Panc1 (cell line): ENCODE measurements around the gene AGBL1. TPM values are rescaled to one million over a fixed set of nuclear protein-coding genes. Genes with fewer than 3 reads are reported as not detected.

Source experiments
- ATAC-seq: fragments of 200-7000 bp; cut with Tn5 transposase; 2 replicates; pipeline ENCODE4 v1.9.1; 2020; ENCODE audit warnings: mild to moderate bottlenecking, moderate library complexity
- BruUV-seq: library from RNA; stranded (reverse); fragments of 400-500 nt; replicated peaks from 2 replicates; lab custom pipeline; 2021; lab: Mats Ljungman, UMichigan
- CTCF ChIA-PET: fragments of 300-600 bp; sonication (Branson Sonifier 250); formaldehyde crosslinking; loops from one replicate; lab custom pipeline; 2022; ENCODE audit warnings: antibody characterized with exemption; lab: Charles Lee
- POLR2A ChIA-PET: fragments of 300-600 bp; sonication (Branson Sonifier 250); formaldehyde crosslinking; loops from one replicate; lab custom pipeline; 2022; ENCODE audit warnings: antibody characterized with exemption; lab: Charles Lee
- DNase-seq: peaks from one replicate; pipeline ENCODE4 v3.0.0-alpha.2; 2010; ENCODE audit warnings: low read depth, low spot score
- H3K27ac ChIP-seq: 2 replicates; pipeline ENCODE4 v1.5.1; 2011; ENCODE audit warnings: mild to moderate bottlenecking, low read length, inconsistent platforms
- H3K27me3 ChIP-seq: fragments of 200-500 bp; sonication (Bioruptor generic); 2 replicates; pipeline ENCODE4 v1.6.0; 2014; ENCODE audit warnings: low read length, inconsistent platforms; ENCODE audit not compliant: control insufficient read depth, insufficient read depth
- H3K36me3 ChIP-seq: fragments of 200-500 bp; sonication (Bioruptor generic); 2 replicates; pipeline ENCODE4 v1.5.1; 2014; ENCODE audit warnings: inconsistent platforms, mild to moderate bottlenecking, low read length, moderate library complexity; ENCODE audit not compliant: control insufficient read depth, insufficient read depth
- H3K4me1 ChIP-seq: 2 replicates; pipeline ENCODE4 v1.5.1; 2011; ENCODE audit warnings: inconsistent platforms, mild to moderate bottlenecking, low read length, moderate library complexity; ENCODE audit not compliant: control insufficient read depth, insufficient read depth
- H3K4me3 ChIP-seq, 2 experiments: 2 replicates each; pipeline ENCODE4 v1.5.1; 2011 to 2012; ENCODE audit warnings: low read depth in 2 of 2, low read length in 2 of 2, mild to moderate bottlenecking in 2 of 2, inconsistent platforms in 1 of 2, moderate library complexity in 1 of 2
- H3K9me3 ChIP-seq: fragments of 200-500 bp; sonication (Bioruptor generic); 2 replicates; pipeline ENCODE4 v1.5.1; 2014; ENCODE audit warnings: low read depth, mild to moderate bottlenecking, inconsistent platforms, low read length, moderate library complexity; ENCODE audit not compliant: control insufficient read depth, insufficient read depth
- POLR2AphosphoS5 ChIP-seq: IDR thresholded peaks from 2 replicates; pipeline ENCODE4 v1.6.1; 2012; ENCODE audit warnings: mild to moderate bottlenecking, low read depth, low read length, moderate library complexity
- SIN3A ChIP-seq: IDR thresholded peaks from 2 replicates; pipeline ENCODE4 v1.6.1; 2012; ENCODE audit warnings: low read depth, mild to moderate bottlenecking, low read length, moderate library complexity, borderline replicate concordance; ENCODE audit not compliant: insufficient read depth
- TCF7L2 ChIP-seq: IDR thresholded peaks from 2 replicates; pipeline ENCODE4 v1.6.1; 2011; ENCODE audit warnings: mild to moderate bottlenecking, low read depth, low read length, inconsistent platforms
- in situ Hi-C: cut with HindIII; loops from 2 replicates; pipeline ENCODE4 v1.10.0; 2016; ENCODE audit warnings: low sequenced_read_pairs, low pct_unique_long_range_greater_than_20kb
- intact Hi-C: fragments of 100-400 bp; cut with micrococcal nuclease; formaldehyde crosslinking; loops from one replicate; pipeline ENCODE4 v1.10.0; 2022; ENCODE audit not compliant: unreplicated experiment
- total RNA-seq: library from RNA; stranded (reverse); gene quantifications from one replicate; pipeline ENCODE4 v1.2.1, GENCODE V29; 2021; ENCODE audit not compliant: unreplicated experiment
- TF ChIP-seq, protein P1 (sequence below), 2 experiments: IDR thresholded peaks; 2 replicates each; pipeline ENCODE4 v1.6.1; 2011 to 2012; ENCODE audit warnings: low read depth in 2 of 2, control low read depth in 1 of 2, low read length in 1 of 2, mild to moderate bottlenecking in 1 of 2, moderate library complexity in 1 of 2; ENCODE audit not compliant: insufficient read depth in 1 of 2
- TF ChIP-seq, protein P2 (sequence below): fragments of 450-650 bp; IDR thresholded peaks from 2 replicates; pipeline ENCODE4 v1.5.1; 2017; ENCODE audit warnings: mild to moderate bottlenecking

AGBL1 gene
- total RNA-seq, 1 experiment from 2014 or later = not detected

DNA sequence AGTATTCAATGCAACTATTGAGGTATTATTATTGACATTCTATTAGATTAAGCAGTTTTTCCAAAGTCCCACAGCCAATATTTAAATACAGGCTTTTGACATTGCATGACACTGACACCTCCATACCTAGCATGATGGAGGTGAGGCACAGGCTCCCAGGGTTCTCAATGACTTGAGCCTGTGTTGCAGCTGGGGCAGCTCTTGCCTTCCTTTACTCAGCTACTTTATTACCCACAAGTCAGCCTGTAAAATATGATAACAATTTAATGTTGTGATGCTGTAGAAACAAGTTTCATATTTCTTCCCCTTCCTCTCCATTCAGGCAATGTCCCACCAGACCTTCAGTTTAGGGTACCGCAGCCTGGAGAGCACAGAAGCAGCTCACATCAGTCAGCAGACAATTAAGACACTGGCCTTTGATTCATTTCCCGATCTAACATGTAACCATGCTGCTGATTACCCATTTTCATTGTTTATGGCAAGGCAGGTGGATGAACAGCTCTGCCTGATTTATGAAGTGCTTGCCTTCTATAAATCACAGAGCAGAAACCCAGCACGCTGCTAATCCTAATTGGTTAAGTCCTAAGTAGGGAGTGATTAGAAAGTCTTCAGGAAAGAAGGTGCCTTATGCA is 826.1 kb downstream of the AGBL1 start:
- Histone ChIP-seq H3K27me3 (no peaks in the 10 kb centered on the region), H3K4me1 (no peaks in the 10 kb centered on the region), H3K36me3 (no peaks in the 10 kb centered on the region), H3K4me3 (no peak overlapping the region), H3K9me3 (no peaks in the 10 kb centered on the region), H3K27ac (no peak overlapping the region)
- in situ Hi-C loops = no loop called here
- ChIA-PET CTCF (no interaction called here), POLR2A (interaction anchor here (0.7 kb wide), 1 partner anchor 22 kb away, joined by 3 read pairs; no protein-coding TSS in a partner anchor)
- TF ChIP-seq POLR2AphosphoS5 (no peak), TCF7L2 (no peak)
- TF ChIP-seq, protein P1, sequence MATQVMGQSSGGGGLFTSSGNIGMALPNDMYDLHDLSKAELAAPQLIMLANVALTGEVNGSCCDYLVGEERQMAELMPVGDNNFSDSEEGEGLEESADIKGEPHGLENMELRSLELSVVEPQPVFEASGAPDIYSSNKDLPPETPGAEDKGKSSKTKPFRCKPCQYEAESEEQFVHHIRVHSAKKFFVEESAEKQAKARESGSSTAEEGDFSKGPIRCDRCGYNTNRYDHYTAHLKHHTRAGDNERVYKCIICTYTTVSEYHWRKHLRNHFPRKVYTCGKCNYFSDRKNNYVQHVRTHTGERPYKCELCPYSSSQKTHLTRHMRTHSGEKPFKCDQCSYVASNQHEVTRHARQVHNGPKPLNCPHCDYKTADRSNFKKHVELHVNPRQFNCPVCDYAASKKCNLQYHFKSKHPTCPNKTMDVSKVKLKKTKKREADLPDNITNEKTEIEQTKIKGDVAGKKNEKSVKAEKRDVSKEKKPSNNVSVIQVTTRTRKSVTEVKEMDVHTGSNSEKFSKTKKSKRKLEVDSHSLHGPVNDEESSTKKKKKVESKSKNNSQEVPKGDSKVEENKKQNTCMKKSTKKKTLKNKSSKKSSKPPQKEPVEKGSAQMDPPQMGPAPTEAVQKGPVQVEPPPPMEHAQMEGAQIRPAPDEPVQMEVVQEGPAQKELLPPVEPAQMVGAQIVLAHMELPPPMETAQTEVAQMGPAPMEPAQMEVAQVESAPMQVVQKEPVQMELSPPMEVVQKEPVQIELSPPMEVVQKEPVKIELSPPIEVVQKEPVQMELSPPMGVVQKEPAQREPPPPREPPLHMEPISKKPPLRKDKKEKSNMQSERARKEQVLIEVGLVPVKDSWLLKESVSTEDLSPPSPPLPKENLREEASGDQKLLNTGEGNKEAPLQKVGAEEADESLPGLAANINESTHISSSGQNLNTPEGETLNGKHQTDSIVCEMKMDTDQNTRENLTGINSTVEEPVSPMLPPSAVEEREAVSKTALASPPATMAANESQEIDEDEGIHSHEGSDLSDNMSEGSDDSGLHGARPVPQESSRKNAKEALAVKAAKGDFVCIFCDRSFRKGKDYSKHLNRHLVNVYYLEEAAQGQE (IDR thresholded peaks at IDR 0.05; ENCODE audit: insufficient read depth in 1 of 2, low read depth in 2 of 2, low read length in 1 of 2) = no peak
- intact Hi-C loops = no loop called here
- no peak for DNase-seq
- ATAC-seq = no peak
- BruUV-seq = no TSS peak

DNA sequence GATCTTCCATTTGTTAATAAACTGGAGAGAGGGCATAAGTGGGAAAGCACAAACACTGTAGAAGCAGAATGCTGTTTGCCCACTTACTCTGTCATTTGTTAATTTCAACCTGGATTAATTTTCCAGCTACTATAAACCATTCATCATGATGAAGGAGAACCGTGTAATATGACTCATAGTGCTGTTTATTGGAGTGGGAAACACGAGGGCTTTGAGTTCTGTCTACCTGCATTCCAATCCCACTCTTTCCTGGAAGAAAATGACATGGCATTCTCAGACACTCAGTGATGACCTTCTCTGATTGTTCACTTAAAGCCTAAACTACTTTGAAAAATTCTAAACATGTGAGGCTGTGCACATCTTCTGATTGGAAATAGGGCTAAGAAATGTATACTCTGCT is 826.7 kb downstream of the AGBL1 start:
- ATAC-seq (no peak), DNase-seq (no peak)
- TF ChIP-seq POLR2AphosphoS5 = no peak
- no peak for TF ChIP-seq TCF7L2
- TF ChIP-seq, protein P2, sequence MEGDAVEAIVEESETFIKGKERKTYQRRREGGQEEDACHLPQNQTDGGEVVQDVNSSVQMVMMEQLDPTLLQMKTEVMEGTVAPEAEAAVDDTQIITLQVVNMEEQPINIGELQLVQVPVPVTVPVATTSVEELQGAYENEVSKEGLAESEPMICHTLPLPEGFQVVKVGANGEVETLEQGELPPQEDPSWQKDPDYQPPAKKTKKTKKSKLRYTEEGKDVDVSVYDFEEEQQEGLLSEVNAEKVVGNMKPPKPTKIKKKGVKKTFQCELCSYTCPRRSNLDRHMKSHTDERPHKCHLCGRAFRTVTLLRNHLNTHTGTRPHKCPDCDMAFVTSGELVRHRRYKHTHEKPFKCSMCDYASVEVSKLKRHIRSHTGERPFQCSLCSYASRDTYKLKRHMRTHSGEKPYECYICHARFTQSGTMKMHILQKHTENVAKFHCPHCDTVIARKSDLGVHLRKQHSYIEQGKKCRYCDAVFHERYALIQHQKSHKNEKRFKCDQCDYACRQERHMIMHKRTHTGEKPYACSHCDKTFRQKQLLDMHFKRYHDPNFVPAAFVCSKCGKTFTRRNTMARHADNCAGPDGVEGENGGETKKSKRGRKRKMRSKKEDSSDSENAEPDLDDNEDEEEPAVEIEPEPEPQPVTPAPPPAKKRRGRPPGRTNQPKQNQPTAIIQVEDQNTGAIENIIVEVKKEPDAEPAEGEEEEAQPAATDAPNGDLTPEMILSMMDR = no peak
- no peak for TF ChIP-seq SIN3A
- TF ChIP-seq, protein P1 (IDR thresholded peaks at IDR 0.05; ENCODE audit: insufficient read depth in 1 of 2, low read depth in 2 of 2, low read length in 1 of 2) = no peak
- no peaks in the 10 kb centered on the region for H3K9me3 ChIP-seq
- no peak overlapping the region for H3K27ac ChIP-seq
- no peaks in the 10 kb centered on the region for H3K4me1 ChIP-seq
- intact Hi-C loops (no loop called here), in situ Hi-C loops (no loop called here)
- BruUV-seq = no TSS peak
- H3K36me3 ChIP-seq = no peaks in the 10 kb centered on the region
- no peak overlapping the region for H3K4me3 ChIP-seq
- ChIA-PET POLR2A (interaction anchor here (0.7 kb wide), 1 partner anchor 23 kb away, joined by 3 read pairs; no protein-coding TSS in a partner anchor), CTCF (no interaction called here)
- H3K27me3 ChIP-seq = no peaks in the 10 kb centered on the region
